ENCODE measurements around the gene PDLIM1.

- no peak for TF ChIP-seq REST (IDR thresholded peaks at IDR 0.05; ENCODE audit: low read depth, low read length)
- TF ChIP-seq NRF1 (conservative IDR thresholded peaks at IDR 0.05; ENCODE audit: low read depth, low read length): no peak
- TF ChIP-seq CTCF (IDR thresholded peaks at IDR 0.05 in 2 of 3, conservative IDR thresholded peaks at IDR 0.05 in 1 of 3; ENCODE audit: control insufficient read depth in 2 of 3, extremely low read depth in 1 of 3, insufficient read depth in 1 of 3, low read depth in 3 of 3, low read length in 3 of 3): no peak
- TF ChIP-seq POLR2AphosphoS5 (IDR thresholded peaks at IDR 0.05; ENCODE audit: low read length): no peak
- TF ChIP-seq TCF7 (IDR thresholded peaks at IDR 0.05; ENCODE audit: borderline replicate concordance): no peak
- no peak for TF ChIP-seq ATF3 (IDR thresholded peaks at IDR 0.05; ENCODE audit: borderline replicate concordance, extremely low read depth, low read depth, low read length)
- no peak for TF ChIP-seq ATF2 (IDR thresholded peaks at IDR 0.05; ENCODE audit: low read length)
- no peak for TF ChIP-seq EZH2 (IDR thresholded peaks at IDR 0.05; ENCODE audit: borderline replicate concordance, control insufficient read depth, low read depth, low read length)
- no peak for TF ChIP-seq NFIC (IDR thresholded peaks at IDR 0.05; ENCODE audit: low read depth, low read length)
- no peak for TF ChIP-seq ZNF274 (IDR thresholded peaks at IDR 0.05; ENCODE audit: insufficient read depth, insufficient read length)
Measured at GRCh38 chr10:95253007-95253406, 37.8 kb downstream of the PDLIM1 start.

All from GM12878 (cell line).